ENCODE measurements around the gene ARHGEF19. TPM values are rescaled to one million over a fixed set of nuclear protein-coding genes. Genes with fewer than 3 reads are reported as not detected.
A peak's percentile ranks its signal among the peaks of the same experiment; 100 is the strongest.

The ARHGEF19 gene
- total and polyA plus RNA-seq, 2 of the 13 experiments (the other 11 are each of a cell fraction or from before 2014, with no cell fraction given): 1.7 to 1.8 TPM

DNA sequence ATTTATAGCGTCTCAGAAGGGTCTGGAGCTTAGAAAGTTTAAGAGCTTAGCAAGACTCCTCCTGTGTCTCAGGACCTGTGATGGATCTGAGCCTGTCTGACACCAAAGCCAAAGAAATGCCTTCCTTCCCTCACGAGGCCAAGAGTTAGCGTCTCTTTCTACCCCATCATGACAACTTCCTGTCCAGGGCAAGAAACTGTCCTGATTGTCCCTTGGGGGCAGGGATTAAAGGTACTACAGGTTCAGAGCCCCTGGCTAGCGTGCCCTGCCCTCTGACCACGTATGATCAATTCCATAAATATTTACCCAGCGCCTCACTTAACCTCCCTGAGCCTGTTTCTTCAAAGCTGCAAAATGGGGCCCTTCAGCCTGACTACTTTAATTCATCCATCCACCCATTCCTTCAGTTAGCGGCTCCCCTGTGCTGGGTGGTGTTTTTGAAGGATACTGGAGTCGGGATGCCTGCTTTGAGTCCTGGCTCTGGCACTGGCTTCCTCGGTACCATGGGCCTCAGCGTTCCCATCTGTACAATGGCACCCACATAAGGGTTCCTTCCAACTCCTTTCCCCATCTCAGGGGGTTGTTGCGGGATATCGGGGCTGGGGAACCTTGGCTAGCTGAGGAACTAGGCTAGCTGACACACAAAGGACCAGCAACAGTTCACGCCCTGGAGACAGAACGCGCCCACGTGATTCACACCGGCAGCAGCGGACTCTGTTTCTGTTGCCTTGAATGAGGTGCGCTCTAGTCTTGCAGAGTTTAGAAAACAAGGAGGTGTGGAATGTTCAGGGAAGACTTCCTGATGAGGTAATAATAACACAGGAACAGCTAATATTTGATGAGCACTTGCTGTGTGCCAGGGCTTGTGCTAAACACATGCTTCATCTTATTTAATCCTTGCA is 33.6 kb downstream of the ARHGEF19 start (continued):
- TF ChIP-seq IKZF4 (CRISPR knock-in tag; IDR thresholded peaks at IDR 0.05; ENCODE audit: borderline replicate concordance, low read depth, not compliant biosample characterization): no peak
- TF ChIP-seq MZF1 (CRISPR knock-in tag; IDR thresholded peaks at IDR 0.05; ENCODE audit: borderline replicate concordance): no peak
- TF ChIP-seq LRRFIP1 (CRISPR knock-in tag; conservative IDR thresholded peaks at IDR 0.05): no peak
- TF ChIP-seq NFIB (CRISPR knock-in tag; IDR thresholded peaks at IDR 0.05; ENCODE audit: borderline replicate concordance): no peak
- no peak for TF ChIP-seq EED (CRISPR knock-in tag; IDR thresholded peaks at IDR 0.05)
- TF ChIP-seq ATF3 (CRISPR knock-in tag; IDR thresholded peaks at IDR 0.05): peak; percentile 1; the same call in 1 of the 2 replicates
- TF ChIP-seq TEAD3 (CRISPR knock-in tag; optimal IDR thresholded peaks at IDR 0.05; ENCODE audit: borderline replicate concordance): peak; percentile 63
- TF ChIP-seq MAX (IDR thresholded peaks at IDR 0.05): peak; percentile 62
- TF ChIP-seq, protein P1, sequence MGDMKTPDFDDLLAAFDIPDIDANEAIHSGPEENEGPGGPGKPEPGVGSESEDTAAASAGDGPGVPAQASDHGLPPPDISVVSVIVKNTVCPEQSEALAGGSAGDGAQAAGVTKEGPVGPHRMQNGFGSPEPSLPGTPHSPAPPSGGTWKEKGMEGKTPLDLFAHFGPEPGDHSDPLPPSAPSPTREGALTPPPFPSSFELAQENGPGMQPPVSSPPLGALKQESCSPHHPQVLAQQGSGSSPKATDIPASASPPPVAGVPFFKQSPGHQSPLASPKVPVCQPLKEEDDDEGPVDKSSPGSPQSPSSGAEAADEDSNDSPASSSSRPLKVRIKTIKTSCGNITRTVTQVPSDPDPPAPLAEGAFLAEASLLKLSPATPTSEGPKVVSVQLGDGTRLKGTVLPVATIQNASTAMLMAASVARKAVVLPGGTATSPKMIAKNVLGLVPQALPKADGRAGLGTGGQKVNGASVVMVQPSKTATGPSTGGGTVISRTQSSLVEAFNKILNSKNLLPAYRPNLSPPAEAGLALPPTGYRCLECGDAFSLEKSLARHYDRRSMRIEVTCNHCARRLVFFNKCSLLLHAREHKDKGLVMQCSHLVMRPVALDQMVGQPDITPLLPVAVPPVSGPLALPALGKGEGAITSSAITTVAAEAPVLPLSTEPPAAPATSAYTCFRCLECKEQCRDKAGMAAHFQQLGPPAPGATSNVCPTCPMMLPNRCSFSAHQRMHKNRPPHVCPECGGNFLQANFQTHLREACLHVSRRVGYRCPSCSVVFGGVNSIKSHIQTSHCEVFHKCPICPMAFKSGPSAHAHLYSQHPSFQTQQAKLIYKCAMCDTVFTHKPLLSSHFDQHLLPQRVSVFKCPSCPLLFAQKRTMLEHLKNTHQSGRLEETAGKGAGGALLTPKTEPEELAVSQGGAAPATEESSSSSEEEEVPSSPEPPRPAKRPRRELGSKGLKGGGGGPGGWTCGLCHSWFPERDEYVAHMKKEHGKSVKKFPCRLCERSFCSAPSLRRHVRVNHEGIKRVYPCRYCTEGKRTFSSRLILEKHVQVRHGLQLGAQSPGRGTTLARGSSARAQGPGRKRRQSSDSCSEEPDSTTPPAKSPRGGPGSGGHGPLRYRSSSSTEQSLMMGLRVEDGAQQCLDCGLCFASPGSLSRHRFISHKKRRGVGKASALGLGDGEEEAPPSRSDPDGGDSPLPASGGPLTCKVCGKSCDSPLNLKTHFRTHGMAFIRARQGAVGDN (CRISPR knock-in tag; IDR thresholded peaks at IDR 0.05): peak; percentile 86
- TF ChIP-seq CBX2 (IDR thresholded peaks at IDR 0.05; ENCODE audit: low read depth, low read length): no peak
- peak; percentile 72; the same call in 1 of the 2 replicates for TF ChIP-seq CBX2 (CRISPR knock-in tag; IDR thresholded peaks at IDR 0.05; ENCODE audit: low read depth)
- TF ChIP-seq KAT2B (IDR thresholded peaks at IDR 0.05; ENCODE audit: borderline replicate concordance, low read depth, low read length): no peak
- TF ChIP-seq ZNF839 (CRISPR knock-in tag; IDR thresholded peaks at IDR 0.05; ENCODE audit: borderline replicate concordance): peak; percentile 84; the same call in 1 of the 2 replicates
- peak; percentile 98 for TF ChIP-seq PHF21A (CRISPR knock-in tag; IDR thresholded peaks at IDR 0.05)
- TF ChIP-seq PCBP2 (optimal IDR thresholded peaks at IDR 0.05; ENCODE audit: low read depth, low read length, poor library complexity, severe bottlenecking): no peak
- no peak for TF ChIP-seq MAF1 (CRISPR knock-in tag; IDR thresholded peaks at IDR 0.05; ENCODE audit: borderline replicate concordance)
- TF ChIP-seq MTA1 (CRISPR knock-in tag; IDR thresholded peaks at IDR 0.05; ENCODE audit: borderline replicate concordance): peak; percentile 68; the same call in 1 of the 2 replicates
- no peak for TF ChIP-seq STAT5B (CRISPR knock-in tag; IDR thresholded peaks at IDR 0.05)
- TF ChIP-seq HDAC6 (IDR thresholded peaks at IDR 0.05; ENCODE audit: low read depth, low read length): no peak

Measured in HepG2 (cell line).